HCEC 1CT (cell line): ENCODE results near the gene RHOBTB3.
"Not testable (repeated sequence)": the region's sequence is repeated elsewhere in the genome, so short reads cannot be mapped to it uniquely, and the experiment has no call there.

Experiments
- DNase-seq: peaks from one replicate; pipeline ENCODE4 v3.0.0-alpha.2; 2017

RHOBTB3 gene

GRCh38 chr5:95822542-95823181, 91.5 kb downstream of the RHOBTB3 start, which contains the start of gene GLRX:
TSS of gene GLRX (minus strand) at chr5:95822726. CDS start at chr5:95822662, 64 bp downstream.
- peak; percentile 95 for DNase-seq

GRCh38 chr5:95823218-95823737, 92.1 kb downstream of the RHOBTB3 start:
- DNase-seq, result no peak

GRCh38 chr5:95823738-95824609, 92.8 kb downstream of the RHOBTB3 start:
- peak; percentile 97 for DNase-seq

DNA sequence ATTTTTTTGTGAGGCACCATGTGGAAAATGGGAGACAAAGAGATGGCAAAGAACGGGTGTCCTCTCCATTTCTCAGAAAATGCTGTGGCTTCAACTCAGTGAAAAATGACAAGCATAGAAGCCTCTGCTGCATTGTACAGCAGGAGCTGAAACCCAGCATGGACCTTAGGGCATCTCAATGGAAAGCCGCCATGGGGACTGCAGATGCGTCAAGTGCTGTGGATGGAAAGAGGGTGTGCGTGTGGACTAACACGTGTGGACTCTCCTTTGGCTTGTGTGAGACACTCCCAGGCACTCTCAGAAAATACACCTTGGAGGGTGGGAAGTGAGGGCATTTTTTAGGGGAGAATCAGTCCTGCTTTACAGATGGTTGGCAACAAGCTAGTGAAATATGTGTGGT, 93.6 kb downstream of the RHOBTB3 start:
- no peak for DNase-seq

DNA sequence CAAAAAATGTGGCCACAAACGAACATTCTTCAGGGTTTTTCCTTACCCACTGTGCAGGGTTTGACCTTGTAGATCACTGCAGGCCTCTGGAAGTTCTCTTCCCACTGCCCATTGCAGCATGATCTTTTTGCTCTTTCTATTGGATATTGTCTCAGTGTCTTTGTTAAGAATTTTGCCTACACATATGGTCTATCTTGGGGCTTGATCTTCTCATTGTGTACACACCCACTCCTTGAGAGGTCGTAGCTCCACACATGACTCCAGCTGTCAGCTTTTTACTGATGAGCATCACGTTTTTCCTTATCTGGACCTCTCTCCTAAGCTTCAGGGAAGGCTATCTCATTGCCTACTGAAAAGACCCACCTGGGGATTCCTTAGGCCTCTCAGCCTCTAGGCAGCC, 94.4 kb downstream of the RHOBTB3 start:
- no peak for DNase-seq

DNA sequence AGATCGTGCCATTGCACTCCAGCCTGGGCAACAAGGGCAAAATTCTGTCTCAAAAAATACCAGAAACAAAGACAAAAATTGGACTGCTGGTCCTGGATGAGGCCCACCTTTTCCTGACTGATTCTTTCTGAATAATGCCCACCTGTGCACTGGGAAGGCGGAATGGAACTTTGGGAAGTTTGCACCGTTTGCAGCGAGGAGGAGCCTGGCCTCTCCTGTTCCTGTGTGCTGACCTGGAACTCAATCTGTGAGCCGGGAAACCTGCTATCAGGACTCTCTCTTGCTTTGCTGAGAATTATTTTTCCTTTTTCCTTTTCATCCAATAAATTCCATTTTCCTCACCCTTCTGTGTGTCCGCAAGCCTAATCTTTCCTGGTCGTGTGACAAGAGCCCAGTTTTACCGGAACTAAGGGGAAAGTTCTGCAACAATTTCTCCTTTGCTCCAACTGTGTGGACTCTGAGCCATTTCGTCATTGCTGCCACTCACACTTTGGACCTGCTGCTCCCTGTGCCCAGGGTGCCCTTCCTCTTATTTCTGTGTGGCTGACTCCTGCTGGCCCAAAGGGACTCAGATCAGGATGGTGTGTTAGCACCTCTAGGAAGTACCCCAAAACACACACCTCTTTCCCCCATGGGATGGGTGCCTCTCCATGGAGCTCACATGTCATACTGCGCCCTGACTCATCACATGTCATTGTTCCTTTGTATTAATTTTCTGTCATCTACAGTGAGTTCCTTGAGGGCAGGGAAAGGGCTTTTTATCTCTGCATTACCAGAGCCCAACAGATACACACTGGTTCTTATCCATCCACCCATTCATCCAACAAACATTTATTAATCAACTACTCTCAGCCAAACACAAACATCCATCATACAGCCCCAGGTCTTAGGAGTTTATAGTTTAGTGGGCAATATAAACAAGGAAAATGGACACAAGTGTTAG, 96.1 kb downstream of the RHOBTB3 start:
- DNase-seq, result no peak

GRCh38 chr5:95827892-95828246, 96.7 kb downstream of the RHOBTB3 start:
- no peak for DNase-seq

- DNase-seq, result no peak
Observed at GRCh38 chr5:95830226-95830625, 99.1 kb downstream of the RHOBTB3 start.

GRCh38 chr5:95832664-95833063, 101.5 kb downstream of the RHOBTB3 start:
- DNase-seq, result no peak

- no peak for DNase-seq
Observed at GRCh38 chr5:95835682-95836385, 104.7 kb downstream of the RHOBTB3 start.

DNA sequence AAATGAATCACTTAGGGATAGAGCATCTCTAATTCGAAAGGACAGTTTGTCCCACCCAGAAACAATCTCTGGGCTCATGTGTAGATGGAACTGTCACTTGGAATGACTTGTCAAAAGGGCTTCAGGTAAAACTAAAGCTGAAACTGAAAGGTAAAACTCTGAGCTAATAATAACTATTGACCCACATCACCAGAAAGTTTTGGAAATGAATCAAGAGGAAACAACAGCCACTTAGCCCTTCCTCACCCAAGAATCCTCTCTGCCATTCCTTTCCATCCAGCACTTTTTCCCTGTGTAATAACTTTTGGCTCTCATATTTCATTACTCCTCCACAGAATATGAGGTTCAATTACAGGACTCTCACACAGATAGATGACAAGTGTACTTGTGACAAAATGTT, 105.4 kb downstream of the RHOBTB3 start:
- no peak for DNase-seq

DNA sequence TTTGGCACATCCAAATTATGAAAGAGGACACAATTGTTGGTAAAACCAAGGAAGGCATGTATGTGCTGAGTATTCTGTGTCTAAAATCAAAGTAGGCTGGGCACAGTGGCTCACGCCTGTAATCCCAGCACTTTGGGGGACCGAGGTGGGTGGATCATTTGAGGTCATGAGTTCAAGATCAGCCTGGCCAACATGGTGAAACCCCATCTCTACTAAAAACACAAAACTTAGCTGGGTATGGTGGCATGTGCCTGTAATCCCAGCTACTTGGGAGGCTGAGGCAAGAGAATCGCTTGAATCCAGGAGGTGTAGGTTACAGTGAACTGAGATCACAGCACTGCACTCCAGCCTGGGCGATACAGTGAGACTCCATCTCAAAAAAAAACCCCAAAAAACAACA, 105.8 kb downstream of the RHOBTB3 start:
- not testable (repeated sequence) for DNase-seq

- DNase-seq, result no peak
Observed at GRCh38 chr5:95837492-95837891, 106.4 kb downstream of the RHOBTB3 start.

GRCh38 chr5:95838001-95838520, 106.9 kb downstream of the RHOBTB3 start:
- DNase-seq, result no peak

- no peak for DNase-seq
Observed at GRCh38 chr5:95838556-95838955, 107.4 kb downstream of the RHOBTB3 start.

DNA sequence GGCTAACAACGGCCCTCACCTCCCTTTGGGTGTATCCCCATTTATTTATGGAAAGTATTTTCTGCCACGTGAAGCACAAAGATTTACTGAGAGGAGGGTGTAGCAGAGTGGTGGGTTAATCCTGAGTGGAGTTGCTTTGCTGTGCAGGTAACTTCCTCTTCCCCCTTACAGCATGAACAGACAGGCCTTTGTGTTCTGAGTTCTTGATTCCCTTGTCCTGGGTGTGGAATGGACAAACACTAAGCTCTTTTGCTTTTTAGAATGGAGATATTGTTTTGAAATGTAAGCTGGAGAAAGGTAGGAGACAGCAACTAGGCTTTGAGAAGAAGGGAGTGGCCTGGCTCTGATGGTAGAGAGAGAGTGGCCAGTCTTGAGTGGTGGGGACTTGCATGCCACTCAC, 108.5 kb downstream of the RHOBTB3 start:
- no peak for DNase-seq

DNA sequence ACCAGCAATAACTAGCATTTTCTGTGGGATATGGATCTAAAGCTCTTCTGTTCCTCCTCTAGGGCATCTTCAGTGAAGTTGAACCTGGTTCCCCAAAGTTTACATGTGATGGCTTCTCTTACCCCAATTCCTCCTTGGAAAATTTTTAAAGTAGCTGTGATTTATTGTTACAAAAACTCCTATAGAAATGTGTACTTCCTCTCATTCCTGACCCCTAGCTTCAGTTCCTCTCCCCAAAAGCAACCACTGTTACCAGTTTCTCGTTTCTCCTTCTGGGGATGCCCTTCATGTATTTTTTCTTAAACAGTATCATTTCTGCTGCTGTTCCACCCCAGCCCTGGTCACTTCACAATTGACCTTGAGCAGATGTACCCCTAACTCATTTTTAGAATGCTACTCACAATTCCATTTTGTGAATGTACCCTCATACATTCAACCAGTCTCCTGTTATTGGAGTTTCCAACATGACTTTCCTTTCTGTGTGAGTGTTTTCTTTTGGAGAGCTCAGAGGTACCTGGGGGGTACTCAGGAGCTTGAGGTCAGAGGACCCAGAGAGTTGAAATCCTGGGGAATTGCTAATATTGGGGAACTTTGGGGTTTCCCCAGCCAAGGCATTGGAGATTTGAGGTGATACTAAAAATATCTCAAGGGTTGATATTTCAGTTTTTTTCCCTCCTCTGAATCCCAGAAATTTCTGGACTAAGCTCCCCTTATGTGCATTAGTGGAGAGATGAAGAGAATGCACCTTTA, 110.0 kb downstream of the RHOBTB3 start:
- no peak for DNase-seq

DNA sequence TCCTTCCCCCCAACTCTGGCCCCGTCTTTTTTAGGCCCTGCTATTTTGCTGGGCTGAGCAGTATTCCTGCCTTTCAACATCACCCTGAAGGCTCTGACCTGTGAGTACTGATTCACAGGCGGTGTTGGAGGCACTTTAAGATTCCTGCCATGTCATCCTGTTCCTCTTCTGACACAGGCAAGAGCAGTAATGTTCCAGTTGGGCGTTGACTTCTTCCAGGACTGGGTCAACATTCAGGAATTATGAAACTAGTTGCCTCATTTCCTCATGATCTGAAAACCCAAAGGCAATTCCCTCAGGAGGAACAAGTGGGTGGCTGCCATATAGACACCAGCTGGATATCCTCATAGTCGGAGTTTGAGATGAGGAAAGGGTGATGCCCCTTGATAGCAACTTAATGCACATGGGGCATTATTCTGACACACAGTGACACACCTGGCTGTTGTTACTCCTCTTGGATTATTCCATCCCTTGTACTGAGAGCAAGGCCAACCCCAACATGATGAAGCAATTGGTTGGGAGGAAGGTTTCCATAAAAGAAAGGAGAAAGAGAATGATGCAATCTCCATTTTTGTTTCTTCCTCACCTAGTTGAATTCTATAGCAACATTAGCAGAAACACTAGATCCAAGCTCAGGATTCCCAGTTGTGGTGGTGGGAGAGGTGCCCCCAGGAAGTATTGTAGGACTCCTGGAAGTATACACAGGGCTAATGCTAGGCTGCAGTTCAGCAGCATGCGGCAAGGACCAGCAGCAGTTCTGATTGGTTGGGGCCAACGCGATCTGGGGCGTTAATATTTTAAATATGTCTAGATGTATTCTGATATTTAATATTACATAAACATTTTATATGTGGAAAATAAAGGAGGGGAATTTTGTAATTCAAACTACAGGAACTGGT, 111.0 kb downstream of the RHOBTB3 start:
- peak; percentile 94 for DNase-seq

GRCh38 chr5:95842854-95843544, 111.9 kb downstream of the RHOBTB3 start:
- DNase-seq, result peak; percentile 51
